WTC11 (cell line): ENCODE measurements around the gene AIDA. TPM values are rescaled to one million over a fixed set of nuclear protein-coding genes. Genes with fewer than 3 reads are reported as not detected.

Experiments
- ATAC-seq: fragments of 200-7000 bp; cut with Tn5 transposase; 2 replicates; pipeline ENCODE4 v1.10.0; 2021; ENCODE audit warnings: mild to moderate bottlenecking, moderate library complexity
- CTCF ChIA-PET: fragments of 300-600 bp; sonication (Branson Sonifier 250); formaldehyde crosslinking; loops from one replicate; lab custom pipeline; 2021; ENCODE audit warnings: antibody characterized with exemption; lab: Charles Lee
- POLR2A ChIA-PET: fragments of 350-600 bp; sonication (Branson Sonifier 250); formaldehyde crosslinking; loops from one replicate; lab custom pipeline; 2021; ENCODE audit warnings: antibody characterized with exemption; lab: Charles Lee
- DNase-seq: peaks from one replicate; pipeline ENCODE4 v3.0.0; 2021; ENCODE audit warnings: low spot score
- H3K27ac Mint-ChIP-seq: 2 replicates; pipeline ENCODE4 v1.8.0; 2021; ENCODE audit warnings: mixed read lengths
- H3K27me3 Mint-ChIP-seq: 2 replicates; pipeline ENCODE4 v1.8.0; 2021; ENCODE audit warnings: low read depth, mild to moderate bottlenecking, moderate library complexity, mixed read lengths
- H3K36me3 Mint-ChIP-seq: 2 replicates; pipeline ENCODE4 v1.8.0; 2021; ENCODE audit warnings: mixed read lengths
- H3K4me1 Mint-ChIP-seq: 2 replicates; pipeline ENCODE4 v1.8.0; 2022; ENCODE audit warnings: mixed read lengths
- H3K4me3 Mint-ChIP-seq: 2 replicates; pipeline ENCODE4 v1.8.0; 2021; ENCODE audit warnings: mild to moderate bottlenecking, moderate library complexity, mixed read lengths
- H3K9me3 Mint-ChIP-seq: 2 replicates; pipeline ENCODE4 v1.8.0; 2021; ENCODE audit warnings: mixed read lengths
- ARID4B ChIP-seq: sonication (generic); formaldehyde crosslinking; IDR thresholded peaks from 2 replicates; pipeline ENCODE4 v1.8.0; 2023; ENCODE audit warnings: missing genetic modification reagents, mild to moderate bottlenecking, borderline replicate concordance
- ATF1 ChIP-seq: sonication (generic); formaldehyde crosslinking; IDR thresholded peaks from 2 replicates; pipeline ENCODE4 v1.8.1; 2023; ENCODE audit warnings: mild to moderate bottlenecking, moderate library complexity, missing genetic modification reagents
- CDX4 ChIP-seq: fragments of 250-450 bp; sonication (Bioruptor Pico); IDR thresholded peaks from 2 replicates; pipeline ENCODE4 v1.9.0; 2021; ENCODE audit warnings: moderate library complexity, mild to moderate bottlenecking, inconsistent platforms, borderline replicate concordance
- CREM ChIP-seq: sonication (generic); formaldehyde crosslinking; IDR thresholded peaks from 2 replicates; pipeline ENCODE4 v1.8.1; 2022; ENCODE audit warnings: mild to moderate bottlenecking, missing genetic modification reagents, moderate library complexity
- EMX1 ChIP-seq: fragments of 250-450 bp; sonication (Bioruptor Pico); IDR thresholded peaks from 2 replicates; pipeline ENCODE4 v1.8.0; 2021; ENCODE audit warnings: mild to moderate bottlenecking
- ESRRA ChIP-seq: sonication (generic); formaldehyde crosslinking; IDR thresholded peaks from 2 replicates; pipeline ENCODE4 v1.8.1; 2022; ENCODE audit warnings: mild to moderate bottlenecking, missing genetic modification reagents, borderline replicate concordance
- ETV6 ChIP-seq: sonication (generic); formaldehyde crosslinking; IDR thresholded peaks from 2 replicates; pipeline ENCODE4 v1.8.1; 2022; ENCODE audit warnings: mild to moderate bottlenecking, missing genetic modification reagents
- FOXP1 ChIP-seq: sonication (generic); formaldehyde crosslinking; IDR thresholded peaks from 2 replicates; pipeline ENCODE4 v1.8.0; 2022; ENCODE audit warnings: missing genetic modification reagents, mild to moderate bottlenecking, moderate library complexity, borderline replicate concordance
- MAX ChIP-seq: sonication (generic); formaldehyde crosslinking; IDR thresholded peaks from 2 replicates; pipeline ENCODE4 v1.8.0; 2022; ENCODE audit warnings: mild to moderate bottlenecking, missing genetic modification reagents
- MYBL2 ChIP-seq: sonication (generic); formaldehyde crosslinking; IDR thresholded peaks from 2 replicates; pipeline ENCODE4 v1.8.1; 2023; ENCODE audit warnings: mild to moderate bottlenecking, moderate library complexity, missing genetic modification reagents
- SMAD3 ChIP-seq: sonication (generic); formaldehyde crosslinking; IDR thresholded peaks from 2 replicates; pipeline ENCODE4 v1.8.0; 2022; ENCODE audit warnings: missing genetic modification reagents, mild to moderate bottlenecking, borderline replicate concordance
- ZBTB21 ChIP-seq: sonication (generic); formaldehyde crosslinking; IDR thresholded peaks from 2 replicates; pipeline ENCODE4 v1.8.1; 2023; ENCODE audit warnings: mild to moderate bottlenecking, missing genetic modification reagents, borderline replicate concordance
- ZNF138 ChIP-seq: sonication (generic); formaldehyde crosslinking; conservative IDR thresholded peaks from 2 replicates; pipeline ENCODE4 v1.8.1; 2022; ENCODE audit warnings: mild to moderate bottlenecking, moderate library complexity, missing genetic modification reagents
- ZNF263 ChIP-seq: sonication (generic); formaldehyde crosslinking; IDR thresholded peaks from 2 replicates; pipeline ENCODE4 v1.8.1; 2022; ENCODE audit warnings: low read depth, mild to moderate bottlenecking, moderate library complexity, missing genetic modification reagents
- ZNF317 ChIP-seq: sonication (generic); formaldehyde crosslinking; IDR thresholded peaks from 2 replicates; pipeline ENCODE4 v1.8.1; 2023; ENCODE audit warnings: low read depth, mild to moderate bottlenecking, moderate library complexity, missing genetic modification reagents, borderline replicate concordance
- ZNF532 ChIP-seq: fragments of 250-450 bp; sonication (Bioruptor Pico); IDR thresholded peaks from 2 replicates; pipeline ENCODE4 v1.9.0; 2021; ENCODE audit warnings: mild to moderate bottlenecking, borderline replicate concordance
- total RNA-seq: library from RNA; stranded (reverse); gene quantifications from 3 replicates; pipeline ENCODE4 v1.2.3, GENCODE V29; 2021
- TF ChIP-seq, protein P1 (sequence below): sonication (generic); formaldehyde crosslinking; IDR thresholded peaks from 2 replicates; pipeline ENCODE4 v1.8.0; 2022; ENCODE audit warnings: mild to moderate bottlenecking, missing genetic modification reagents
- TF ChIP-seq, protein P2 (sequence below): sonication (generic); formaldehyde crosslinking; IDR thresholded peaks from 2 replicates; pipeline ENCODE4 v1.8.1; 2023; ENCODE audit warnings: mild to moderate bottlenecking, missing genetic modification reagents, moderate library complexity
- TF ChIP-seq, protein P3 (sequence below): fragments of 250-450 bp; sonication (Bioruptor Pico); IDR thresholded peaks from 2 replicates; pipeline ENCODE4 v1.9.0; 2021; ENCODE audit warnings: mild to moderate bottlenecking
- TF ChIP-seq, protein P4 (sequence below): sonication (generic); formaldehyde crosslinking; IDR thresholded peaks from 2 replicates; pipeline ENCODE4 v1.8.1; 2023; ENCODE audit warnings: mild to moderate bottlenecking, missing genetic modification reagents

The AIDA gene
- total RNA-seq, 1 experiment from 2014 or later = 81.2 TPM

DNA sequence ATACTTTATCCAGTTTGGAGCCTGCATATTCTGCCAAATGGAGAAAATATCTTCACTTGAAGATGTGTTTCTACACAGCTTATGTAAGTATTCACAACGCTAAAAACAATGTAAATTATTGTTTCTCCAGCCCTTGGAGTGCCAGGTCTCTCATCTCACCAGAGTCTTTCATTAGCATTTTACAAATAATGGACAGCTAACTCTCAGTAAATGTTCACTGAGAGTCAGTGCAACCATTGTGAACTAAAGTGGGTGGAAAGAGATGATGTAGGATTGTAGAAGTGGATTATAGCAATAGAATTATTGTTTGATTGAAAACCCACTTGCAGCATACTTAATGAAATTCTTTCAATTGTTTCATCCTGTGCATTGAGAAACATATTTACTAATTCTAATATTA lies 16.5 kb upstream of the AIDA start (continued):
- TF ChIP-seq MAX (CRISPR knock-in tag) (no peak), ATF1 (CRISPR knock-in tag) (no peak), EMX1 (CRISPR knock-in tag) (no peak), SMAD3 (no peak), ETV6 (CRISPR knock-in tag) (no peak), ZNF263 (CRISPR knock-in tag) (no peak)
- TF ChIP-seq, protein P1, sequence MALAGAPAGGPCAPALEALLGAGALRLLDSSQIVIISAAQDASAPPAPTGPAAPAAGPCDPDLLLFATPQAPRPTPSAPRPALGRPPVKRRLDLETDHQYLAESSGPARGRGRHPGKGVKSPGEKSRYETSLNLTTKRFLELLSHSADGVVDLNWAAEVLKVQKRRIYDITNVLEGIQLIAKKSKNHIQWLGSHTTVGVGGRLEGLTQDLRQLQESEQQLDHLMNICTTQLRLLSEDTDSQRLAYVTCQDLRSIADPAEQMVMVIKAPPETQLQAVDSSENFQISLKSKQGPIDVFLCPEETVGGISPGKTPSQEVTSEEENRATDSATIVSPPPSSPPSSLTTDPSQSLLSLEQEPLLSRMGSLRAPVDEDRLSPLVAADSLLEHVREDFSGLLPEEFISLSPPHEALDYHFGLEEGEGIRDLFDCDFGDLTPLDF (CRISPR knock-in tag) = no peak
- TF ChIP-seq, protein P2, sequence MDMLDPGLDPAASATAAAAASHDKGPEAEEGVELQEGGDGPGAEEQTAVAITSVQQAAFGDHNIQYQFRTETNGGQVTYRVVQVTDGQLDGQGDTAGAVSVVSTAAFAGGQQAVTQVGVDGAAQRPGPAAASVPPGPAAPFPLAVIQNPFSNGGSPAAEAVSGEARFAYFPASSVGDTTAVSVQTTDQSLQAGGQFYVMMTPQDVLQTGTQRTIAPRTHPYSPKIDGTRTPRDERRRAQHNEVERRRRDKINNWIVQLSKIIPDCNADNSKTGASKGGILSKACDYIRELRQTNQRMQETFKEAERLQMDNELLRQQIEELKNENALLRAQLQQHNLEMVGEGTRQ (CRISPR knock-in tag) = no peak
- TF ChIP-seq, all 79 proteins: peak for 0

GRCh38 chr1:222716393-222716792 lies 4.1 kb upstream of the AIDA start:
- Mint-ChIP-seq H3K27me3 (no peaks in the 10 kb centered on the region), H3K9me3 (no peaks in the 10 kb centered on the region), H3K27ac (no peak overlapping the region), H3K4me1 (no peaks in the 10 kb centered on the region; the same call in 1 of the 2 replicates), H3K4me3 (no peak overlapping the region), H3K36me3 (peaks cover 11% of the 10 kb centered on the region)
- ATAC-seq = no peak
- POLR2A ChIA-PET = no interaction called here
- CTCF ChIA-PET = interaction anchor here (1.2 kb wide), 1 partner anchor 21 kb away, joined by 3 read pairs; the partner anchor contains the start of gene FAM177B
- DNase-seq = no peak
- no peak for TF ChIP-seq ARID4B (CRISPR knock-in tag)
- no peak for TF ChIP-seq FOXP1 (CRISPR knock-in tag)
- TF ChIP-seq ZNF532 (CRISPR knock-in tag) = no peak
- TF ChIP-seq, protein P3, sequence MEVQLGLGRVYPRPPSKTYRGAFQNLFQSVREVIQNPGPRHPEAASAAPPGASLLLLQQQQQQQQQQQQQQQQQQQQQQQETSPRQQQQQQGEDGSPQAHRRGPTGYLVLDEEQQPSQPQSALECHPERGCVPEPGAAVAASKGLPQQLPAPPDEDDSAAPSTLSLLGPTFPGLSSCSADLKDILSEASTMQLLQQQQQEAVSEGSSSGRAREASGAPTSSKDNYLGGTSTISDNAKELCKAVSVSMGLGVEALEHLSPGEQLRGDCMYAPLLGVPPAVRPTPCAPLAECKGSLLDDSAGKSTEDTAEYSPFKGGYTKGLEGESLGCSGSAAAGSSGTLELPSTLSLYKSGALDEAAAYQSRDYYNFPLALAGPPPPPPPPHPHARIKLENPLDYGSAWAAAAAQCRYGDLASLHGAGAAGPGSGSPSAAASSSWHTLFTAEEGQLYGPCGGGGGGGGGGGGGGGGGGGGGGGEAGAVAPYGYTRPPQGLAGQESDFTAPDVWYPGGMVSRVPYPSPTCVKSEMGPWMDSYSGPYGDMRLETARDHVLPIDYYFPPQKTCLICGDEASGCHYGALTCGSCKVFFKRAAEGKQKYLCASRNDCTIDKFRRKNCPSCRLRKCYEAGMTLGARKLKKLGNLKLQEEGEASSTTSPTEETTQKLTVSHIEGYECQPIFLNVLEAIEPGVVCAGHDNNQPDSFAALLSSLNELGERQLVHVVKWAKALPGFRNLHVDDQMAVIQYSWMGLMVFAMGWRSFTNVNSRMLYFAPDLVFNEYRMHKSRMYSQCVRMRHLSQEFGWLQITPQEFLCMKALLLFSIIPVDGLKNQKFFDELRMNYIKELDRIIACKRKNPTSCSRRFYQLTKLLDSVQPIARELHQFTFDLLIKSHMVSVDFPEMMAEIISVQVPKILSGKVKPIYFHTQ (CRISPR knock-in tag) = no peak
- TF ChIP-seq MYBL2 (CRISPR knock-in tag) = no peak
- no peak for TF ChIP-seq ESRRA
- TF ChIP-seq ZBTB21 (CRISPR knock-in tag) = no peak
- TF ChIP-seq ZNF138 (CRISPR knock-in tag) = no peak
- no peak for TF ChIP-seq CDX4 (CRISPR knock-in tag)
- no peak for TF ChIP-seq ZNF317 (CRISPR knock-in tag)
- TF ChIP-seq, protein P4, sequence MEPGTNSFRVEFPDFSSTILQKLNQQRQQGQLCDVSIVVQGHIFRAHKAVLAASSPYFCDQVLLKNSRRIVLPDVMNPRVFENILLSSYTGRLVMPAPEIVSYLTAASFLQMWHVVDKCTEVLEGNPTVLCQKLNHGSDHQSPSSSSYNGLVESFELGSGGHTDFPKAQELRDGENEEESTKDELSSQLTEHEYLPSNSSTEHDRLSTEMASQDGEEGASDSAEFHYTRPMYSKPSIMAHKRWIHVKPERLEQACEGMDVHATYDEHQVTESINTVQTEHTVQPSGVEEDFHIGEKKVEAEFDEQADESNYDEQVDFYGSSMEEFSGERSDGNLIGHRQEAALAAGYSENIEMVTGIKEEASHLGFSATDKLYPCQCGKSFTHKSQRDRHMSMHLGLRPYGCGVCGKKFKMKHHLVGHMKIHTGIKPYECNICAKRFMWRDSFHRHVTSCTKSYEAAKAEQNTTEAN = no peak
- TF ChIP-seq EMX1 (CRISPR knock-in tag) = no peak
- no peak for TF ChIP-seq CREM (CRISPR knock-in tag)
